ENCODE data around the gene MAST4.
A peak's percentile ranks its signal among the peaks of the same experiment; 100 is the strongest.

MAST4 gene

DNA sequence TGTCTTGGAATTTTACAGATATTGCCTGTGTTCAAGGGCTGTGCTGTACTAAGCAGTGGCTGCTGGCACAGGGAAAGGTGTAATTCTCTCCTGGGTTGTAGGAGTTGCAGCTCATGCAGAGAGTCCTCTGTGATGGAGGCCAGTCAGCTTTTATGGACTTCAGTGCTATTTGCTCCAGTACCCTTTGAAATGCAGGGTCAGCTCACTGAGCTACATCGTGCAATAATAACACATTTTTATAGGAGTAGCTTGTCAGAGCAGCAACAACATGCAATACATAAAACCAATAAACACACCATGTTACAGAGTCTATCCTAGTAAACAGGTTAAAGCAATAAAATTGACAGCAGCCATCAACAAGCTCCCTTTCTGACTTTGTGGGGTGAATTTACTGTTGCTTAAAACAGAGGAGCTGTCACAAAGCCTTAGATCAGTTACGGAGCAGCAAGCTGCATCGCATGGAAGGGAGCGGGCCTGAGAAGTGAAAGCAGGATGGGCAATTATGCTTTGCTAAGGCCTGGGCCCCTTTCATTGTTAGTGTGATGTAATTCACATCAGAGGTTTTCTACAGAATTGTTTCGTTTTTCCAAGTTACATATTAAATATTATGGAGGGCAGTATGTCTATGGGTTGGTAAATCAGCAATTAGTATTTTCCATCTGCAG is 583.6 kb downstream of the MAST4 start:
- no peaks in the 10 kb centered on the region for H3K4me1 ChIP-seq (ENCODE audit: control insufficient read depth, insufficient read depth, low read length)
- H3K9me3 ChIP-seq (ENCODE audit: control insufficient read depth in 2 of 2, low read length in 2 of 2) = no peaks in the 10 kb centered on the region
- H3K27ac ChIP-seq (ENCODE audit: low read length) = no peak overlapping the region
- no peak overlapping the region for H3K4me3 ChIP-seq (ENCODE audit: low read length in 2 of 2)
- peaks cover 0 to 2% of the 10 kb centered on the region in 2 donors for H3K27me3 ChIP-seq (ENCODE audit: control insufficient read depth in 1 of 2, insufficient read depth in 2 of 2, low read length in 2 of 2)
- H3K36me3 ChIP-seq (ENCODE audit: control insufficient read depth in 2 of 2, insufficient read depth in 2 of 2, low read length in 2 of 2) = no peaks in the 10 kb centered on the region
- H3K9ac ChIP-seq (ENCODE audit: low read length in 2 of 2) = no peak overlapping the region

DNA sequence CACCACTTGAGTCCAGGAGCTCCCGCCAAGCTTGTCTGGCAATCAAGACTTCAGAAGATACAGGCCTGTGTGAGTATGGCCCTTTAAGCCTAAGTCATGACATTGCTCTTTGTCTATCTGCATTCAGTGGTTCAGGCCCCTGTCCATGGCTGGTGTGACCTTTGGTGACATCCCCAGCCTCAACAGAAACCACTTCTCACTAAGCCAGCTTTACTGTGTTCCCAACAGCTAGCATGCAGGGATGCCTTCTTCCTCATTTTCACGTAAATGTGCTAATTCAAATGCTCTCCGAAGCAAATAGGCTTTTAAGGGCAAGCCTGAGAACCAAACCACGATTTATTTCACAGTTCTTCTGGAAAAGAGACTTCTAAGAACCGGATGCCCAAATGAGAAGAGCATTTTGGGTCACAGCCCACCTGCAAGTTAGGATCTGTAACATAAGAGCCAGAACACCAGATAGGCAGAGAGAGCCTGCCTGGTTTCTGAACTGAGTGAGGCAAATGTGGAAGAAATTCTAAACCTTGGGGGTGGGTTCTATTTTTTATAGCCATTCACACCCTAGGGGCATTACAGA is 585.5 kb downstream of the MAST4 start:
- H3K9me3 ChIP-seq (ENCODE audit: control insufficient read depth in 2 of 2, low read length in 2 of 2) = no peaks in the 10 kb centered on the region
- no peak overlapping the region for H3K9ac ChIP-seq (ENCODE audit: low read length in 2 of 2)
- H3K4me1 ChIP-seq (ENCODE audit: control insufficient read depth, insufficient read depth, low read length) = no peaks in the 10 kb centered on the region
- H3K27ac ChIP-seq (ENCODE audit: low read length) = no peak overlapping the region
- no peaks in the 10 kb centered on the region for H3K36me3 ChIP-seq (ENCODE audit: control insufficient read depth in 2 of 2, insufficient read depth in 2 of 2, low read length in 2 of 2)
- H3K27me3 ChIP-seq (ENCODE audit: control insufficient read depth in 1 of 2, insufficient read depth in 2 of 2, low read length in 2 of 2) = peaks cover 0 to 2% of the 10 kb centered on the region in 2 donors
- no peak overlapping the region for H3K4me3 ChIP-seq (ENCODE audit: low read length in 2 of 2)

DNA sequence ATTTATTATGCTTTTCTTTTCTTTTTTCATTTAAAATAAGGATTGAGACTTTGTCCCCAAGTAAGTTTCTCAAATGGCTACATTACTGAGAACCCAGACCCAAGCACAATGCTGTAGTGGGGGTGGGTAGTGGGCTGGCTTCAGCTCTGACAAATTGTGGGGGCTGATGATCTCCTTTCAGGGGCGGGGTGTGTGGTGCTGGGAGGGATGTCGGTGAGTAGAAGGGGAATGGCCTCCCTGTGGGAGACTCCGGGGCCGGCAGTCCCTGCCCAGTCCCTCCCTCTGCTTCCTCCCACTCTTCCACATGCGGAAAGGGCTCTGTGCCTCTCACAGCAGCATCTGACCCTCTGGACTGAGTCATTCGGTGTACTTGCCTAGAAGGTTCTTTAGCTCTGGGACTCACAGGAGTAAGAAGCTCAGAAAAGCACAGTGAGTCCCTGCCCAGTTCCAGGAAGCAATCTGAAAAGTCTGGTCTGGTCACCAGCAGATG is 586.2 kb downstream of the MAST4 start:
- H3K9ac ChIP-seq (ENCODE audit: low read length in 2 of 2) = no peak overlapping the region
- no peaks in the 10 kb centered on the region for H3K4me1 ChIP-seq (ENCODE audit: control insufficient read depth, insufficient read depth, low read length)
- H3K9me3 ChIP-seq (ENCODE audit: control insufficient read depth in 2 of 2, low read length in 2 of 2) = no peaks in the 10 kb centered on the region
- H3K36me3 ChIP-seq (ENCODE audit: control insufficient read depth in 2 of 2, insufficient read depth in 2 of 2, low read length in 2 of 2) = no peaks in the 10 kb centered on the region
- peak overlapping the region in 1 of 2 donors; percentile 15 for H3K4me3 ChIP-seq (ENCODE audit: low read length in 2 of 2)
- peaks cover 0 to 2% of the 10 kb centered on the region in 2 donors for H3K27me3 ChIP-seq (ENCODE audit: control insufficient read depth in 1 of 2, insufficient read depth in 2 of 2, low read length in 2 of 2)
- no peak overlapping the region for H3K27ac ChIP-seq (ENCODE audit: low read length)

DNA sequence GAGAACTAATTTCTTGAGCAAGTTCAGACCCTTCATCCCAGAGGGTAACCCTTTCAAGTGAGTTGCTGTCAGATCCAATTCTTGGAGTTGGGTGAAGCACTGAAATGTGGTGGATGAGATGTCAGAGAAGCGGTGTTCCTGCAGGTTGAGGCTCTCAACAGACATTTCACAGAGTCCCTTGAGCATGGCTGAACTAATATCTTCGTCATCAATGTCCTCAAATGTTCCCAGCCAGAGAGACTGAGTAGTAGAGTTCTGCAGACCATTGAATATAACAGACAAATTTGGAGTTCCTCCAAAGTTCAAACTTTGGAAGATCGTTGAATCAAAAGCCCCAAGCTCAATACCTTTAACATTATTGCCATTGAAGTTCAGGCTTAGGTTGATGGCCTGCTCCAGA is 587.7 kb downstream of the MAST4 start:
- Histone ChIP-seq H3K9me3 (ENCODE audit: control insufficient read depth in 2 of 2, low read length in 2 of 2) (no peaks in the 10 kb centered on the region), H3K4me1 (ENCODE audit: control insufficient read depth, insufficient read depth, low read length) (no peaks in the 10 kb centered on the region), H3K4me3 (ENCODE audit: low read length in 2 of 2) (no peak overlapping the region), H3K36me3 (ENCODE audit: control insufficient read depth in 2 of 2, insufficient read depth in 2 of 2, low read length in 2 of 2) (no peaks in the 10 kb centered on the region), H3K9ac (ENCODE audit: low read length in 2 of 2) (no peak overlapping the region), H3K27me3 (ENCODE audit: control insufficient read depth in 1 of 2, insufficient read depth in 2 of 2, low read length in 2 of 2) (peaks cover 0 to 2% of the 10 kb centered on the region in 2 donors), H3K27ac (ENCODE audit: low read length) (no peak overlapping the region)

- no peak overlapping the region for H3K27ac ChIP-seq (ENCODE audit: low read length)
- no peaks in the 10 kb centered on the region for H3K4me1 ChIP-seq (ENCODE audit: control insufficient read depth, insufficient read depth, low read length)
Observed at GRCh38 chr5:67187006-67187715, 591.0 kb downstream of the MAST4 start.

DNA sequence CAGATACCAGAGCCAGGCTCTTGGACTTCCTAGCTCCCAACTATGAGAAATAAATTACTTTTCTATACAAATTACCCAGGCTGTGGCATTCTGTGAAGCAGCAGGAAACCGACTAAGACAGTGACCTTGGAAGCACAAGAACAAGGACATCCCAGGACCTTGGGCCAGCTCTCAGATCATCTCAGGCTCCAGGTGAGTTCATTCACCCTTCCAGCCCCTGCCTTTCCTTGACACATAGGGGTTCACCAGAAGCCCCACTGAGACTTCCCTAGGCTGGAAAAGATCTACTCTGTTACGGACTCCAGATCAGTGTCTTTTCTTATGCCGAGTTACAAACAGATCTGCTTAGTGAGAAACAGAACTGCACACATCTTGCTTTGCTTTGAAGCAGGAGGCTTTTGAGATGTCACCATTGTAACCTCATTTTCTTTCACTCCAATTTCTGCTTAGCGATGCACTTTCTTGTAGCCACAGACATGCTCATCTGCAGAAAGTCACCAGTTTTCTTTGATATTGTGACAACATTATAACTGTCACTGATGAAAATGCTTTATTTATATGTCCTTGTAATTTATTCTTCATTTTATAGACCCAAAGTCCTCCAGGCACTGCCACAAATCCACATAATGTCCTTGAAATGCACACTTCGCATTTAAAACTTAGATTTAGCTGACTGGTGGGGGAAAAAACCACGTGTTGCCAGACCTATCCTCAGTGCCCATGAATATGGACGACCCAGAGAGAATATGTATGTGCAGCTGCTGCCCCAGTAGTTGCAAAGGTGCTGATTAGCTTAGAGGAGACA is 592.3 kb downstream of the MAST4 start:
- Histone ChIP-seq H3K27me3 (ENCODE audit: control insufficient read depth in 1 of 2, insufficient read depth in 2 of 2, low read length in 2 of 2) (peaks cover 0 to 2% of the 10 kb centered on the region in 2 donors), H3K9ac (ENCODE audit: low read length in 2 of 2) (no peak overlapping the region), H3K36me3 (ENCODE audit: control insufficient read depth in 2 of 2, insufficient read depth in 2 of 2, low read length in 2 of 2) (no peaks in the 10 kb centered on the region), H3K4me3 (ENCODE audit: low read length in 2 of 2) (no peak overlapping the region), H3K4me1 (ENCODE audit: control insufficient read depth, insufficient read depth, low read length) (peaks cover 6% of the 10 kb centered on the region), H3K27ac (ENCODE audit: low read length) (no peak overlapping the region), H3K9me3 (ENCODE audit: control insufficient read depth in 2 of 2, low read length in 2 of 2) (no peaks in the 10 kb centered on the region)

More at GRCh38 chr5:67187006-67187715, 591.0 kb downstream of the MAST4 start:
- Histone ChIP-seq H3K4me3 (ENCODE audit: low read length in 2 of 2) (no peak overlapping the region), H3K9me3 (ENCODE audit: control insufficient read depth in 2 of 2, low read length in 2 of 2) (no peaks in the 10 kb centered on the region), H3K9ac (ENCODE audit: low read length in 2 of 2) (no peak overlapping the region), H3K36me3 (ENCODE audit: control insufficient read depth in 2 of 2, insufficient read depth in 2 of 2, low read length in 2 of 2) (no peaks in the 10 kb centered on the region), H3K27me3 (ENCODE audit: control insufficient read depth in 1 of 2, insufficient read depth in 2 of 2, low read length in 2 of 2) (peaks cover 0 to 2% of the 10 kb centered on the region in 2 donors)

GRCh38 chr5:67189079-67189354 is 592.8 kb downstream of the MAST4 start:
- peaks cover 6% of the 10 kb centered on the region for H3K4me1 ChIP-seq (ENCODE audit: control insufficient read depth, insufficient read depth, low read length)
- no peak overlapping the region for H3K4me3 ChIP-seq (ENCODE audit: low read length in 2 of 2)
- H3K27me3 ChIP-seq (ENCODE audit: control insufficient read depth in 1 of 2, insufficient read depth in 2 of 2, low read length in 2 of 2) = no peaks in the 10 kb centered on the region
- no peaks in the 10 kb centered on the region for H3K36me3 ChIP-seq (ENCODE audit: control insufficient read depth in 2 of 2, insufficient read depth in 2 of 2, low read length in 2 of 2)
- no peaks in the 10 kb centered on the region for H3K9me3 ChIP-seq (ENCODE audit: control insufficient read depth in 2 of 2, low read length in 2 of 2)
- H3K27ac ChIP-seq (ENCODE audit: low read length) = no peak overlapping the region
- H3K9ac ChIP-seq (ENCODE audit: low read length in 2 of 2) = no peak overlapping the region

DNA sequence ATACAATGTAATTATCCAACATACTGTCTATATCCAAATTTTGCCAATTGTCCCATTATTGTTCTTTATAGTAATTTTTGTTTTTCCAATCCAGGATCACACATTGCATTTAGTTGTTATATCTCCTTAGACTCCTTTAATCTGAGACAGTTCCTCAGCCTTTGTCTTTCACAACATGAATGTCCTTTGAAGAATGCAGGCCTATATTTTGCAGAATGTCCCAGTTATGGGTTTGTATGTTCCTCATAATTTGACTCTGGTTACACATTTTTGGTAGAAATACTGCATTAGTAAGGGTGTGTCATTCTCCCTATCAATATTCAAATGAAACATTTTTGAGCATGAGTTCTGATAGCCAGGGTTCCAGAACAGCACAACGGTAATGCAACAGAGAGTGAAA is 593.7 kb downstream of the MAST4 start:
- no peaks in the 10 kb centered on the region for H3K27me3 ChIP-seq (ENCODE audit: control insufficient read depth in 1 of 2, insufficient read depth in 2 of 2, low read length in 2 of 2)
- H3K4me1 ChIP-seq (ENCODE audit: control insufficient read depth, insufficient read depth, low read length) = peaks cover 6% of the 10 kb centered on the region
- no peak overlapping the region for H3K4me3 ChIP-seq (ENCODE audit: low read length in 2 of 2)
- no peaks in the 10 kb centered on the region for H3K9me3 ChIP-seq (ENCODE audit: control insufficient read depth in 2 of 2, low read length in 2 of 2)
- H3K9ac ChIP-seq (ENCODE audit: low read length in 2 of 2) = no peak overlapping the region
- no peak overlapping the region for H3K27ac ChIP-seq (ENCODE audit: low read length)
- H3K36me3 ChIP-seq (ENCODE audit: control insufficient read depth in 2 of 2, insufficient read depth in 2 of 2, low read length in 2 of 2) = no peaks in the 10 kb centered on the region

- H3K36me3 ChIP-seq (ENCODE audit: control insufficient read depth in 2 of 2, insufficient read depth in 2 of 2, low read length in 2 of 2) = no peaks in the 10 kb centered on the region
- no peaks in the 10 kb centered on the region for H3K9me3 ChIP-seq (ENCODE audit: control insufficient read depth in 2 of 2, low read length in 2 of 2)
- H3K4me3 ChIP-seq (ENCODE audit: low read length in 2 of 2) = no peak overlapping the region
- H3K27ac ChIP-seq (ENCODE audit: low read length) = no peak overlapping the region
- no peaks in the 10 kb centered on the region for H3K27me3 ChIP-seq (ENCODE audit: control insufficient read depth in 1 of 2, insufficient read depth in 2 of 2, low read length in 2 of 2)
- H3K9ac ChIP-seq (ENCODE audit: low read length in 2 of 2) = no peak overlapping the region
- peaks cover 6% of the 10 kb centered on the region for H3K4me1 ChIP-seq (ENCODE audit: control insufficient read depth, insufficient read depth, low read length)
Observed at GRCh38 chr5:67190410-67190809, 594.2 kb downstream of the MAST4 start.

- no peak overlapping the region for H3K4me3 ChIP-seq (ENCODE audit: low read length in 2 of 2)
- H3K27me3 ChIP-seq (ENCODE audit: control insufficient read depth in 1 of 2, insufficient read depth in 2 of 2, low read length in 2 of 2) = no peaks in the 10 kb centered on the region
- H3K9me3 ChIP-seq (ENCODE audit: control insufficient read depth in 2 of 2, low read length in 2 of 2) = no peaks in the 10 kb centered on the region
- H3K4me1 ChIP-seq (ENCODE audit: control insufficient read depth, insufficient read depth, low read length) = peaks cover 6% of the 10 kb centered on the region
- H3K36me3 ChIP-seq (ENCODE audit: control insufficient read depth in 2 of 2, insufficient read depth in 2 of 2, low read length in 2 of 2) = no peaks in the 10 kb centered on the region
- H3K9ac ChIP-seq (ENCODE audit: low read length in 2 of 2) = no peak overlapping the region
- no peak overlapping the region for H3K27ac ChIP-seq (ENCODE audit: low read length)
Observed at GRCh38 chr5:67190861-67191260, 594.7 kb downstream of the MAST4 start.

All from stomach smooth muscle (tissue), 2 donors.